Measurements from ENCODE around the gene SLC36A2.

- TF ChIP-seq CTCF (conservative IDR thresholded peaks at IDR 0.05) (no peak), ZFX (IDR thresholded peaks at IDR 0.05) (no peak)
Observed at GRCh38 chr5:151274666-151275065, 72.7 kb downstream of the SLC36A2 start.

All from C4-2B (cell line).